Panc1 (cell line): Measurements from ENCODE around the gene PRKAG2.

Experiments
- CTCF ChIP-seq: fragments of 450-650 bp; IDR thresholded peaks from 2 replicates; pipeline ENCODE4 v1.5.1; 2017; ENCODE audit warnings: mild to moderate bottlenecking
- POLR2AphosphoS5 ChIP-seq: IDR thresholded peaks from 2 replicates; pipeline ENCODE4 v1.6.1; 2012; ENCODE audit warnings: mild to moderate bottlenecking, low read depth, low read length, moderate library complexity
- TCF7L2 ChIP-seq: IDR thresholded peaks from 2 replicates; pipeline ENCODE4 v1.6.1; 2011; ENCODE audit warnings: mild to moderate bottlenecking, low read depth, low read length, inconsistent platforms

GRCh38 chr7:151832138-151832537 is 44.8 kb downstream of the PRKAG2 start:
- no peak for TF ChIP-seq CTCF
- no peak for TF ChIP-seq POLR2AphosphoS5
- TF ChIP-seq TCF7L2: no peak
